NCI-H69 (cell line): Measurements from ENCODE around the gene ADGRL4.
A peak's percentile ranks its signal among the peaks of the same experiment; 100 is the strongest.
"Not testable (repeated sequence)": the region's sequence is repeated elsewhere in the genome, so short reads cannot be mapped to it uniquely, and the experiment has no call there.

Experiments
- DNase-seq: peaks from one replicate; lab custom pipeline; 2025; lab: John Stamatoyannopoulos, UW

The ADGRL4 gene

DNA sequence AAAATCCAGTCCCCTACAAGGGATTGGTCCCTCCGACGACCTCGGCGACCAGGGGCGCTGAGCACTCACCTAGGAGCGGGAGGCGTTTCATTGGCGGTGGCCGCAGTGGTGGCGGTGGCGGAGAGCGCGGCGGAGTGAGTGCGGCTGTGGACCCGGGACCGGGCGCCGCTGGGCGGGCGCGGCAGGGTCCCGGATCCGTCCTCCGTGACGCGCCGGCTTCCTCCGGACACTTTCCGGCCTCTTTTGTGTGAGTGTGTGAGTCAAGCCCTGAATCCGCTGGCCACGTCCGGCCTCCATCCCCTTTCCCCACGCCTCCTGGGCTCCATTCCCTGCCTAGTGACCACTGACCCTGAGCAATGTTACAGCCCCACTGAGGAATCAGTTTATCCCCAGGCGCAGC lies at the start of gene ADGRL4:
Gene ADGRL4 (minus strand): TSS at position 167 of the 400 bp plus-strand sequence. CDS start 76 bp downstream, at position 91.
- no peak for DNase-seq

GRCh38 chr1:79055856-79056255 lies 49.3 kb upstream of the ADGRL4 start:
- no peak for DNase-seq

GRCh38 chr1:79052829-79053449 lies 46.4 kb upstream of the ADGRL4 start:
- DNase-seq: no peak

DNA sequence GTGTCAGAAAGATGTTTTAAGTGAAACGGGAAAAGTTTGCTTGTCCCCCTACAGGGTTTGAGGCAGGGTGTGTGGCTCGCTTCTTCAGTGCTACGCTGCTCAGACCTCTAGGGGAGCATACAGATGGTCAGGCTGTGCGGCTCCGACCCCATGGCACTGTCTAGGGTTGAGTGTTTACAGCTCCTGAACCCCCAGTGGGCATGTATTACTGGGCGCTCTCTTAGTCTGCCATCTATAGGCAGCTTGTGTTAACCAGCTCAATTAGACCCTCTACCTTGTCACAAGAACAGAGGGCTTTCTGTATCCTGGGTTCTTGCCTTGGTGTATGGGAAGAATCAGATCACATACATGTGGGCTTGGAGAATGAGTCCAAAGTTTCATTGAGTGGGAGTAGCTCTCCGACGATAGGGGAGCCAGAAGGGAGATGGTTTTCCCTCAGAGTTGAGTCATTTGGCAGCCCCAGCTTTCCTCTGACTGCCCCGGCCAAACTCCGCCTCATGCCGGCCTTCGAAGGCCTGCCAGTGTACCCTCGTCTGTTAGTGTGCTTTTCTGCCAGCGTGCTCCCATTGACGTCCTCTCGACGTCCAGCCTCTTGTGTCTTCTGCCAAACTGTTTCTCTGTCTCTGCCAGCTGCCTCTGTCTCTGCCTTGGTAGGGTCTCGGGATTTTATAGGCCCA lies 38.6 kb upstream of the ADGRL4 start:
- DNase-seq: peak; percentile 9

DNA sequence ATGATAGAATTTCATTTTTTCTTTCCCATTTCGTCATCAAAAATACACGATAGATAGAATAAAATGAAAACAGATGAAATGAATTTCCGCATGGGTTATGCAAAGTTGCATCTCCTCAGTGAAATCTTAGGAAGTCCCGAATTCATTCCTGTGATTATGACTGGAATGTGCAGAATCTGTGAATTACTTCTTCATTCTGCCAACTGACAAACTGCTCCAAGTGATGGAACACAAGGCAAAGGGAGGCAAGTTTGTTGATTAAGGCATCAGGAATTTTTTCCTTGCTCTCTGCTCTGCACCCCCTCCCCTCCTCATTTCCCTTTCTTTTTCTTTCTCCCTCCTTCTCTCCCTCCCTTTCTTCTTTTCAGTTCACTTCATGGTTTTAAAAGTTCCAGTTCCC lies 37.0 kb upstream of the ADGRL4 start:
- DNase-seq: no peak

- DNase-seq: no peak
Observed at GRCh38 chr1:79042539-79042938, 36.0 kb upstream of the ADGRL4 start.

DNA sequence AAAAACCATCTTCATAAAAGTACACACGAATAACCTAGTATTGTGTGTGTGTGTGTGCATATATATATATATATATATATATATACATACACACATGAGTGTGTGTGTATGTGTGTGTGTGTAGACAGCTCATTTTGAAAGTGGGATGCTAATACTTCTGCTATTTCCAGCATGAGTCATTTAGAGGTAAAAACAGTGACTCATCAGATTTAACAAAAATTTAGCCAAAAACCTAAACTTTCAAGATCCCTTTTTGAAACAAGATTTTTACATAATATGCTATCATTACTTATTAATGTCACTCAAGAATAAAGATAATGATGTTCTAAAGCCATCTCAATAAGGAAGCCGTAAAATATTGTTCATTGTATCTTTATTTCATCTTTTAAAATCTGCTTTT lies 35.6 kb upstream of the ADGRL4 start:
- DNase-seq: no peak

DNA sequence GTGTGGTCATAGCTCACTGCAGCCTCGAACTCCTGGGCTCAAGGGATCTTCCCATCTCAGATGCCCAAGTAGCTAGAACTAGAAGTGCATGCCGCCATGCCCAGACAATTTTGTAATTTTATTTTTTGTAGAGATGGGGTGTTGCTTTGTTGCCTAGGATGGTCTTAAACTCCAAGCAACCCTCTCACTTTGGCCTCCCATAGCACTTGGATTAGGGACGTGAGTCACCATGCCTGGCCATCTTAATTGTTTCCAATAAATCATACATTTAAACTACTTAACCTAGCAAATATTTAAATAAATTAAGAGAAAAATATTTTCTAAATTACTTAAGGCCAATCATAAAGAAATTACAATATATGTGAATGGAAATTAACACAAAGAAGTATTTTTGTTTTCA lies 35.1 kb upstream of the ADGRL4 start:
- no peak for DNase-seq

DNA sequence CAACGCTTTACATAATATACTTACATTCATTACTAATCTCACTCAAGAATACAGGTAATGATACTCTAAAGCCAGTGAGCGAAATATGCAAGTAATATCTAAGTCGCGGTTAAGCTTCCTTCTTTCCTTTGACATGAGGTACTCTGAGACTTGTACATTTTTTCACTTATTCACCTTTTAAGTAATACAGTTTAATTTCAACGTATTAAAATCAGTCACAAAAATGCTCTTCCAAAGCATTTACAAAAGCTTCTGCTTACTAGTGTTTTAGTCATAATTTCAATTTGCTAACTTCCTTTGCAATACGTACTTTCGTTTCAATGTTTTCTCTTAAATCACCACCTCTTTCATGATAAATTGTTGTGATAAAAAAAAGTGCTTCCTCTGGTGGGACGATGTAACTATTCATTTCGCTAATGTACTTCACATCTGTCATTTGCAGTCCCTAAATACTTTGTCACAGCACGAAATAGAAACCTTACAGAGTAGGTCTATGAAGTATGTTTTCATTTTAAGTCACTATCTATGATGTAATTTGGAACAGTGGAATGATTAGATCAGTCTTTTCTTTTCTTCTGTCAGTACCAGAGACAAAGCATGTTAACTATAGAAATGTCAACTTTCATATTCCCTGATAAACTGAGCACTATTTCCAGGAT lies 34.0 kb upstream of the ADGRL4 start:
- DNase-seq: no peak

DNA sequence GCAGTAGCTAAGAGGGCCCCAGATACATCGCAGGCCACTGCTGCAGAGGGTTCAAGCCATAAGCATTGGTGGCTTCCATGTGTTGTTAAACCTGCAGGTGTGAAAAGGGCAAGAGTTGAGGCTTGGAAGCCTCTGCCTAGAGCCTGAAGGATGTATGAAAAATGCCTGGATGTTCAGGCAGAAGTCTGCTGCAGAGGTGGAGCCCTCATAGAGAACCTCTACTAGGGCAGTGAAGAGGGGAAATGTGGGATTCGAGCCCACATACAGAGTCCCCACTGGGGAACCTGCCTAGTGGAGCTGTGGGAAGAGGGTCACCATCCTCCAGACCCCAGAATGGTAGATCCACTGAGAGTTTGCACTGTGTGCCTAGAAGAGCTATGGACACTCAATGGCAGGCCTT lies 30.6 kb upstream of the ADGRL4 start:
- DNase-seq: no peak

DNA sequence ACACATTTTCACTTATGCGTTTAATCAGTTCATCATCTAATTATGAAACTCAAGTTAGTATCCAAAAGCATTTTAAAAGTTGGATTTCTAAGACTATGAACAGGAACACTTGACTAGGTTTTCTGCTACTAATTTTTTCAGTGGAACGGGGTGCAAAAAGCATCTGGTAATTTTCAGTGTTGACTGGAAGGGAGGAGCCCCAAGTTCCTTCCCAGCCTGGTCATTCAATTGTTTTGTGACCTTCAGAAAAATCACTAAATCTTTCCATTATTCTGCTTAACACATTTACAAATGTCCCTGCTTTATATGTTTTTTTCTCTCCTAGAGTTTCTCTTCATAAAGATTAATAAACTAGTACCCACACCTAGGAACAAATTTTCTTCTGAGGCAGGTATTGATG lies 6.0 kb upstream of the ADGRL4 start:
- DNase-seq: no peak

DNA sequence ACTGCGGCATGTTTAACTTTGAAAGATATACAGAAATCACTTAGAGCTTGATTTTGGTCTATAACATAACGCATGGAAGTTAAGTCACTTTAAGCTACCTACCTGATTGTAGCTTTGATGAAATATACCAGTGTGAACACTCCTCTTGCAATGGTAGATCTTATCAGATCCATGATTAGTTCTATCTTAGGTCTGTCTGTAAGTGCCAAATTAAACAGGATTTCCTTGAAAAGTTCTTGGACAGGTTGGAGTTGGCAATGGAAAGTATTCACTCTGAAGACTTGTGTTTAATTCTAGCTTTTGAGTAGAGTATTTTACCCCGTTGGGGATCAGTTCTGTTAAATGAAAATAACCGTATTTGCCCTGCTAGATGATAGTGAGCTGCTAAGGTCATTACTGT lies 4.1 kb upstream of the ADGRL4 start:
- DNase-seq: no peak

GRCh38 chr1:79005945-79006344 lies 585 bp downstream of the ADGRL4 start:
- DNase-seq: no peak

DNA sequence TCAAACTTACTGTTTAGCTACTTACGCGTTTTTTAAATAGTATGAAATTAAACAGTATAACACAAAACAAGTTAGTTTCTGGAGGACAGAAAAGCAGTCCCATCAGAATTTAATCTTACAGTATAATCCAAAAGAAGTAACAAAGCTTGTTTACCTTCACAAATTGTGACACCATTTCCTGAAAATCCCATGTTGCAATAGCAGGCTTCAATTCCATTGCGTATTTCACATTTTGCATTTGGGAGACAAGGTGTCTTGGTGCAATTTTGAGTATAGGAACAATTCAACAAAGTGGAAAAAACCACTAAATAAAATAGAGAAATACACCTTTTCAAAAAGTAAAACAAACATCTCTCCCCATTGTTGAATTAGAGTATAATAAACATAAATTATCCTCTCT lies 1.6 kb downstream of the ADGRL4 start:
- no peak for DNase-seq

GRCh38 chr1:78996791-78997190 lies 9.7 kb downstream of the ADGRL4 start:
- DNase-seq: no peak

DNA sequence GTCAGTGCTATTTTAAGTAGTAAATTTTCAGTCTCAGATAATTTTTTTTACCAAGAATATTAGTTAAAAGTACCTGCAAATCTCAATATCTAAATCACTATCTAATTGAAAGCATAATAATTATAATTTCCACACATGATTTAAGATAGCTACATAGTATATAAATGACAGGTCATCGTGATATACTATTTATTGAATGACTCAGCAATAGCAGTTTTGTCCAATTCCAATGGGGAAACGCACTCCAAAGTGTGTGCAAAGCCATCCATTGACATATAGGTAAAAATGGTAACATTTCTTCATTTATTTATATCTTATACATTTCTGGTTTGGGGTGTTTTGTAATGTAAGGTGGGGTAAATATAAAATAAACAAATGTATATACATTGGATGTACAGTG lies 19.5 kb downstream of the ADGRL4 start:
- DNase-seq: no peak

DNA sequence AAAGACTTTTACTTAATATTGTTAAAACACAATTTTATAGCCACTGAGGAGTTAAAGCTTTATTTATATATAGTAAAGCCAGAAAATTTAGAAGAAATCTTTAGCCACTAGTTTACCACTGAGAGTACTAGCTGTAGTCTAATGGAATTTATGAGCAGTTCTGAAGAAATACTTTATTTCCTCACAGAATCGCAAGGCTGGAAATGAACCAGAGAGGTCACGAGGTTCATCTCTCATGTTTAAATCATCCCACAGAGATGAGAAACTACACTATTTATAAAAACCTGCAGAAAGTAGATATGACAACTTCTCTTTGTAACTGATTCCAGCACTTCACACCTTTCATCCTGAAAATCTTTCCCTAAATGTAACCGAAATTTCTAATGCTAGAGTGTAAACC lies 26.0 kb downstream of the ADGRL4 start:
- DNase-seq: no peak

- no peak for DNase-seq
Observed at GRCh38 chr1:78972723-78973122, 33.8 kb downstream of the ADGRL4 start.

GRCh38 chr1:78967091-78967490 lies 39.4 kb downstream of the ADGRL4 start:
- DNase-seq: not testable (repeated sequence)

GRCh38 chr1:78958711-78959110 lies 47.8 kb downstream of the ADGRL4 start:
- DNase-seq: no peak

- no peak for DNase-seq
Observed at GRCh38 chr1:78950826-78951225, 55.7 kb downstream of the ADGRL4 start.

DNA sequence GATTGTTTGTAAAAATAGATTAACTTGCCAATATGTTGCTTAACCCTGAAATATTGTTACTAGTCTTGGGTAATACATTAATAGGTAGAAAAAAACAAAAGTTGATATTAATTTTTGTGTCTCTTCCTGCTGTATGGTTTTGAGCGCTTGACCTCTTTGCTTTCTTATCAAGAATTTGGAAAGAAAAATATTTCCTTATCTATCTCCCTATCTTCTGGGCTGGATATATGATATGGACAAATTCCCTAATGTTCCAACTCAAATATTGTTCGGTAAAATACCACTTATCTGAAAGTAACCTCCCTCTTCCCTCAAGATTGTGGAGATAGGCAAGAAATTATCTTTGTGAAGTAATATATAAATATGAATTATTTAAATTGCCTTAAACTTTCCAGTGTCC lies 57.3 kb downstream of the ADGRL4 start:
- DNase-seq: no peak

GRCh38 chr1:78919150-78919549 lies 87.4 kb downstream of the ADGRL4 start:
- no peak for DNase-seq

DNA sequence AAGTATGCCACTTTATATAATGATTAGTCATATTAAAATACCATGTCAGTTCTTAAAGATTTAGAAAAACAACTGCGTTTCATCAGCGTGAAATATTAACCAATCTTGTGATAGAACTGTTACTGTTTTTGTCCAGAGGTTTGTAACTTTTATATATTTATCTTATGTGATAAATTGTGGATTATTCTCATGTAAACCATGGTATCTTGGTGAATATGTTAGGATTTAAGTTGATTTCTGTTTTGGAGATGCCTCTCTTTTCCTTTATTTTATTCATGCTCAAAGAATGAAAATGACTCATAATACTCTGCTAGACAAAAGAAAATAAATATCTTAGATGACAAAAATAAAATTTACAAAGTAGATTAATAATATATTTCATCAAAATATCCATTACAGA lies 88.4 kb downstream of the ADGRL4 start:
- no peak for DNase-seq
